GM12874 (cell line): Measurements from ENCODE around the gene ARPIN.

Source experiments
- TF ChIP-seq, protein P1 (sequence below): IDR thresholded peaks from 2 replicates; pipeline ENCODE4 v1.5.1; 2011; ENCODE audit warnings: low read depth, mild to moderate bottlenecking, control low read depth, low read length, moderate library complexity; ENCODE audit not compliant: insufficient read depth

Gene ARPIN

DNA sequence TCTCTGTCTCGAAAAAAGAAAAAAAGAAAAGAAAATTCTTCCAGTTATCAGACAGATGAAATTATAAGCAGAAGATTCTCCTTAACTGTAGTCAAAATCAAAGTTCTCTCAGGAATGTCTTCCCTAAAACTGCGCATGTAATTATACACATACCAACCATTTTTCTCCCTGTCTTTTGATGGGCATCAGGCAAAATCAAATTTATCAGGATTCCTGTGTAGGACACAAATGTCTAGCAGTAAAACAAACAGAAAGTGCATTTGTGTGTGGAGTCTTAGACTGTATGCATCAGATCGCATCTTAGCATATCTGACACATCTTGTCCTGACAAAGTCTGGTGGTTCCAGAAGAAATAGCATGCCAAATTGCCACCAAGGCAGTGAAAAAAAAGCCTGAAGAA is 3.9 kb upstream of the ARPIN start:
- TF ChIP-seq, protein P1, sequence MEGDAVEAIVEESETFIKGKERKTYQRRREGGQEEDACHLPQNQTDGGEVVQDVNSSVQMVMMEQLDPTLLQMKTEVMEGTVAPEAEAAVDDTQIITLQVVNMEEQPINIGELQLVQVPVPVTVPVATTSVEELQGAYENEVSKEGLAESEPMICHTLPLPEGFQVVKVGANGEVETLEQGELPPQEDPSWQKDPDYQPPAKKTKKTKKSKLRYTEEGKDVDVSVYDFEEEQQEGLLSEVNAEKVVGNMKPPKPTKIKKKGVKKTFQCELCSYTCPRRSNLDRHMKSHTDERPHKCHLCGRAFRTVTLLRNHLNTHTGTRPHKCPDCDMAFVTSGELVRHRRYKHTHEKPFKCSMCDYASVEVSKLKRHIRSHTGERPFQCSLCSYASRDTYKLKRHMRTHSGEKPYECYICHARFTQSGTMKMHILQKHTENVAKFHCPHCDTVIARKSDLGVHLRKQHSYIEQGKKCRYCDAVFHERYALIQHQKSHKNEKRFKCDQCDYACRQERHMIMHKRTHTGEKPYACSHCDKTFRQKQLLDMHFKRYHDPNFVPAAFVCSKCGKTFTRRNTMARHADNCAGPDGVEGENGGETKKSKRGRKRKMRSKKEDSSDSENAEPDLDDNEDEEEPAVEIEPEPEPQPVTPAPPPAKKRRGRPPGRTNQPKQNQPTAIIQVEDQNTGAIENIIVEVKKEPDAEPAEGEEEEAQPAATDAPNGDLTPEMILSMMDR: no peak

DNA sequence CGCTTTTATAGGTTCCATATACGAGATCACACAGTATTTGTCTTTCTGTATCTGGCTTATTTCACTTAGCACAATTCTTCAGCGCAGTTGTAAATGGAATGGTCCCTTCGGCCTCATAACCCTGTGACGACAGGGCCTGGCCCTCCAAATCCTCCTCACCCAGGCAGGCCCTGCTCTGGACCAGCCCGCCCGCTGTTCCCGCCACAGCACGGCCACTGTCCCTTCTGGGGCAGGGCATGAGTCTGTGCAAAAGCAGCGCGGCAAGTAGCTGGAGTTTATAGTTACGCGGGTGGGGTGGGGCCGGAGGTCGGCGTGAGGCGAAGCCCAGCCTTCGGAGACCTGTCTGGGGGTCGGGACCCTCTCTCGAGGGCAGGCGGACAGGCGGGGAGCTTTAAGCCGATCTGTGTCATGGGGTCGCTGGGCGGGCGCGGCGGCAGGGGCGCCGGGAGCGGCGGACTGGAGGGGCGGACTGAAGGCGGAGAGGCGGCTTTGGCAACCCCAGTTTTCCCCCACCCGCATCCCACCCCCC is 543 bp downstream of the ARPIN start:
- TF ChIP-seq, protein P1: no peak

DNA sequence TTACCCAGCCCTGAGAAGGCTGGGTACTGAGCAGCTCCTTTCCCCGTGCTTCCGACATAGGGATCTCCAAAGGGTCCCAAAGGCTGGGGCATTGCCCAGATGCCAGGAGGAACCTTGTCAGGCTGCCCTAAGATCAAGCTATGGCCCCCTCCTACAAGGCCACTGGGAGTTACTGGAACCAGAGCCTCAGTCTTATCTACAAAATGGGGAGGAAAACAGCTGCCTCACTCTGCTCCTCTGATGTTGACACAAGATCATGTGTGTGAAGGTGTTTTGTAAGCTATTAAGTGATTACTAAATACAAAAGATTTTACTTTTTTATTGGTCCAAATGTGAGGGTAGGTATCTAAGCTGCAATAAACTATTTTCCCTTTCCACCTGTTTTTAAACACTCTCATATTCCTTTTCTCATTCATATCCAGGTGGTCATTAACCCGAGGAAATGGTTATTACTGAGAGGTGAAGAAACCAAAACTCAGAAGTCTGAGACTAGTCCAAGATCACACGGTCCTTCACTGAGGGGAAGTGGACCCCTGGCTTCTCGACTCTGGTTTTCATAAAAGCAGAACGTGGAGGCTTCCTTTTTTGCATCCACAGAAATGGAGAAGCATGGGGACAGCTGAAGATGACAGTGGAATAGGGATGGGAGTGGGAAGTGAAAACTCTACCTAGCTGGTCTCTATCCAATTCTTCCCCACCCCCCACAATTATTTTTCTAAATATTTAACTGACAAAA is 1.7 kb downstream of the ARPIN start:
- TF ChIP-seq, protein P1: no peak

DNA sequence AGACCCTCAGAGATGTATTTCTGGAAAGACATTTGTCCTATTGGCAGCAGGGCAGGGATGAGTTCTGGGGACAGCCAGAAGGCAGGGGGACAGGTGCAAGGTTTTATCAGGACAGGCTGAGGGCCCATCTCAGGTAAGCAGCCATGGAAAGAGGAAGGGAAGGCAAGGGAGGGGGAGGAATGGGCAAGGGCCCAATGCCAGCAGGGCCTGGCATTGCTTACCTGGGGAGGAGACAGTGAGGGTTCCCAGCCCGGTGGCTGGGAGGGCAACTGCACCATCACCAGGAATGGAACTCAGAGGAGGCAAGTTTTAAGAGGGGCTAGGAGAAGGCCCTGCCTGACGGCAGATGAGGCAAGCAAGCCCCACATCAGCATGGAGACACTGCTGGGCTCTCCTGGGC is 3.1 kb downstream of the ARPIN start:
- TF ChIP-seq, protein P1: 0 out of 2 replicates have a peak, but pooled peaks have one; percentile 9

DNA sequence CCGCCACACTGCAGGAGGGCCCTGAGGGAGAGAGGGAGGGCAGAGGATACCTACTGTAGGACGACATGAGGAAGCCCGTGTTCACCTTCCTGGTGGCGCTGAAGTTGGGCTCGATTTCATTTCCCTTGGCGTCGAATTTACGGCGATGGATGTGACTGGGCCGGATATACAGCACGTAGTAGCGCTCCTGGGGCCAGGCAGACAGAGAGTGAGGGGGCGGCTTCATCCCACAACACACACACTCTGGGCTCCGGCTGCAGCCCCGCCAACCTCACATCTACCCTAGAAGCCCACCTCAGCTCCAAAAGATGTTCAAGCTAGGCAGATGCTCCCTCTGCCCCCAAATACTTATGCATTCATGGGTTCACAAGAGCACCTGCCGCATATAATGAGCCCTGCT is 4.5 kb downstream of the ARPIN start:
- TF ChIP-seq, protein P1: no peak

DNA sequence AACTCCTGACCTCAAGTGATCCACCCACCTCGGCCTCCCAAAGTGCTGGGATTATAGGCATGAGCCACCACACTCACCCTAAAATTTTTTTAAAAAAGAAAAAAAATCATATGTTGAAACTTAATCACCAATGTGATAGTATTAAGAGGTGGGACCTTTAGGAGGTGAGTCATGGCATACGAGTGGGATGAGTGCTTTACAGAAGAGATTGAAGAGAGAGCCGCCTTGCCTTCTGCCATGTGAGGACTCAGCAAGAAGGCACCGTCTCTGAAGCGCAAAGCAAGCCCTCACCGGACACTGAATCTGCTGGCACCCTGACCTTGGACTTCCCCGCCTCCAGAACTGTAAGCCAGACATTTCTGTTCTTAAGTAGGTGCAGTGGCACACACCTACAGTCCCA is 5.5 kb downstream of the ARPIN start:
- TF ChIP-seq, protein P1: no peak

DNA sequence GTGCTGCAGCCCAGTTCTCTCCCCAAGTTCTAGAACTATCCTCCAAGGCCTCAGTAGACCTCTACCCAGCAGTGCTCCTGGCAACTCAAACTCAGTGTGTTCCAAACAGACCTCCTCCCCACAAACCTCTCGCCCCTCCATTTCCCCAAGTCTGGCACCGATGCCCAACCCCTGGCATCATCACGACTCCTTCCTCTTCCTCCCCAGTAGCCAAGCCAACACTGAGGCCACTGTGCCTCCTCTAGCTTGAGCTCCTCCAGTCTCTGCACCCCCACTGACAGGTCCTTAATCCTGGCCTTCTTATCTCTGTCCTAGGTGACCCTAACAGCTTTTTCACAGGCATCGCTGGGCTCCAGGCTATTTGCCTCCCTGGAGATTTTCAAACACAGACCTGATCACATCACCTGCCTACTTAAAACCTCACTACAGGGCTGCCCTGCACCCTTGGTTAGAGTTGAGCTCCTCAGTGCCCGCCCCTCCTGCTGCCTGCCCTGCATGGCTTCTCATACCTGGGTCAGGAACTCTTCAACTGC is 6.8 kb downstream of the ARPIN start:
- TF ChIP-seq, protein P1: no peak
